GM21576 (cell line): ENCODE measurements around the gene IL18R1.

ENCODE experiments used
- ATAC-seq: cut with Tn5 transposase; IDR thresholded peaks from one replicate; pipeline ENCODE4 v1.9.1; 2021; ENCODE audit warnings: mild to moderate bottlenecking, moderate library complexity; ENCODE audit not compliant: unreplicated experiment

IL18R1 gene

DNA sequence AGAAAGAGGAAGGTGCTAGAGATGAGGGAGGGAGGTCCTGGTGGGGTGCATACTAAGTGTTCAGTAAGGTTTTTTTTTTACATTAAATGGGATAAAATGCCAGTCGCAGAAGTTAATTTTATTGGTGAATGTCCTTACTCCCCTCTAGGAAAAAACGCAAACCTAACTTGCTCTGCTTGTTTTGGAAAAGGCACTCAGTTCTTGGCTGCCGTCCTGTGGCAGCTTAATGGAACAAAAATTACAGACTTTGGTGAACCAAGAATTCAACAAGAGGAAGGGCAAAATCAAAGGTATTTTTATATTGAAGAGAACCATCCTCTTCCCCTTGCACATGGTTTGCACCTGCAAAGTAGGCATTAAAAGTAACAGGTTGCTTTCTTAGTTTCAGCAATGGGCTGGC is 12.7 kb upstream of the IL18R1 start:
- no peak for ATAC-seq

DNA sequence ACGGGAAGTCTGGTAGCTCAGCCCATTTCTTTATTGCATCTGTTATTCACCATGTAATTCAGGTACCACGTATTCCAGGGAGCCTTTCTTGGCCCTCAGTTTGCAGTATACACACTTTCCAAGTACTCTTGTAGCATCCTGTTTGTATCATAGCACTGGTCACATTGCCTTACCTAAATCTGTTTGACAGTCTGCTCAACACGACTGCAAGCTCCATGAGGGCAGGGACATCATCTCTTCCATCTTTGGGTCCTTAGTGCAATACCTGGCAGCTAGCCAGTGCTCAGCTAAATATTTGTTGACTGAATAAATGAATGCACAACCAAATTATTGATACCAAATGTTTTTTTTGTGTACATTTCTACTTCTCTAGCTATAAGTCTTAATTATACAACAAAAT is 11.2 kb upstream of the IL18R1 start:
- ATAC-seq: no peak

DNA sequence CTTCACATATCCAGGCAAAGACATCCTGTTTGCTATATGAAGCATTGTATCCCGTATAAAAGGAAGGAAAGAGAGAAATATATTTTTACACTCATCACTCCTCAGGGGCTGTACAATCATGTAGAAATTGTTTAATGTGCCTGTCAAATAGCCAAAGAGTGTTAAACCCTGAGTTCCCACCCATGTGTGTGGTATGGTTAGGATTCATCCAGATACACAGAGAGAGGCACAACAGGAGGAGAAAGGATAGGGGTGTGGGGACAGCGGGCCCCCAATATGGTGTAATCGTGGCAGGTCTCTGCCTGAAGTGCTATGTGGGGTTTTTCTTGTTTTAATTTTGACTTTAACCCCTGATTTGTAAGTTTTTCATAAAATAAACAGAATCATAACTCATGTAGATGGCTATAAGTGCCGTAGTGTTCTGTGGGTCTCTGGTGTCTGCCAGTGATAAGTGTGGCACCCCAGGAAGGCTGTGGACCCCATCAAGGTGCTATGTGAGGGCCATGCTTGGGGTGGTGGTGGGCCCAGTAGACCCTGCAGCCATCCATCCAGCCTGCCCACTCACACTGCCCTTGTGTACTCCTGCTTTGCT is 10.2 kb upstream of the IL18R1 start:
- no peak for ATAC-seq

GRCh38 chr2:102346381-102347130 is 9.0 kb upstream of the IL18R1 start:
- no peak for ATAC-seq

- ATAC-seq: no peak
Measured at GRCh38 chr2:102350137-102350793, 5.3 kb upstream of the IL18R1 start.

DNA sequence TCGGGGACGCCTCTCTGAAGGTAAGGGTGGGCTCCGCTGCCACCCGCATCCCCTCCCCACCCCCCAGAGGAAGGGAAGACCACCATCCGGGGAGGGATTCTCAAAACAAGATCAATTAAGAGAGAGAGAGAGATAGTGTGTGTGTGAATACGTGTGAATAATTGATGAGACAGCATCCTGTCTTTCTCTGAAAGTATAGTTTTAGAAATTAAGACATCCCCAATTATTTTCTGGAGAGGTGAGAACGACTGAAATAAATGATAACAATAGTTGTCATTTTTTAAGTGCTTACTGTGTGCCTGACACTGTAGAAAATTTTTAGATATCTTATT is 751 bp downstream of the IL18R1 start:
- ATAC-seq: peak; percentile 5

GRCh38 chr2:102356741-102357140 is 1.1 kb downstream of the IL18R1 start:
- ATAC-seq: no peak

- ATAC-seq: peak; percentile 34
Measured at GRCh38 chr2:102357937-102358336, 2.3 kb downstream of the IL18R1 start.

- no peak for ATAC-seq
Measured at GRCh38 chr2:102358496-102358895, 2.9 kb downstream of the IL18R1 start.

GRCh38 chr2:102359527-102359926 is 3.9 kb downstream of the IL18R1 start:
- no peak for ATAC-seq

DNA sequence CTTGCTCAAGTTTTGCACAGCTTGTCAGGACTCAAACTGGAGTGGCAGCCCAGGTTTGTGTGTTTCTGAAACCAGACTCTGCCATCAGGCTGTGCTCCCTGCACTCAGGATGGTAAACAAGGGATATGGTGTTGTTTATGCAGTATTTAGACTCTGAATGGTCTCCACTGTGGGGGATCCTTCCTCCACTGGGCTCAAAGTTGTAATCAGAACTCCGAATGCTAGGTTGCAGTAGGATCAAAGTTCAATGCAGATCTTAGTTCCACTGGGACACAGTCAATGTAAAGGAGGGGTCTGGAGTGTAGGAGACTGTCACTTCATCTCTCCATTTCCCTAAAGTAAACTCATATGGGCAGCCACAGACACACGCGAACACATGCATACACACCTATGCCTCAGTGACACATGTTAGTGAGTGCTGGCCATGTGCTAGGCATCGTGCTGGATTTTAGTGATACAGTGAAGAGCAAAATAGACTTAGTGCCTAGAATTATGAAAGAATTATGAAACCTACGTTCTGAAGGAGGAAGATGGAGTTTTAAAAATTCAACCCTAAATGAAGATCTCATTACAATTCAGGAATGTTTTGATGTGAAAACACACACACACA is 6.1 kb downstream of the IL18R1 start:
- ATAC-seq: no peak

DNA sequence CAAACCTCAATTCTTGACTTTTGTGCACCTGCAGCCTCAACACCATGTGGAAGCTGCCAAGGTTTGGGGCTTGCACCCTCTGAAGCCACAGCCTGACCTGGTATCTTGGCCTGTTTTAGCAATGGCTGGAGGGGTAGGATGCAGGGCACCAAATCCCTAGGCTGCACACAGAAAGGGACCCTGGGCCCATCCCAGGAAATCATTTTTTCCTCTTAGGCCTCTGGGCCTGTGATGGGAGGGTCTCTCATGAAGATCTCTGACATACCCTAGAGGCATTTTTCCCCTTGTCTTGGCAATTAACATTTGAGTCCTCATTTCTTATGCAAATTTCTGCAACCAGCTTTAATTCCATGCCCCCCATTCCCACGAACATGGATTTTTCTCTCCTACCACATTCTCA is 10.2 kb downstream of the IL18R1 start:
- no peak for ATAC-seq

GRCh38 chr2:102366406-102367112 is 11.0 kb downstream of the IL18R1 start:
- ATAC-seq: peak; percentile 61

DNA sequence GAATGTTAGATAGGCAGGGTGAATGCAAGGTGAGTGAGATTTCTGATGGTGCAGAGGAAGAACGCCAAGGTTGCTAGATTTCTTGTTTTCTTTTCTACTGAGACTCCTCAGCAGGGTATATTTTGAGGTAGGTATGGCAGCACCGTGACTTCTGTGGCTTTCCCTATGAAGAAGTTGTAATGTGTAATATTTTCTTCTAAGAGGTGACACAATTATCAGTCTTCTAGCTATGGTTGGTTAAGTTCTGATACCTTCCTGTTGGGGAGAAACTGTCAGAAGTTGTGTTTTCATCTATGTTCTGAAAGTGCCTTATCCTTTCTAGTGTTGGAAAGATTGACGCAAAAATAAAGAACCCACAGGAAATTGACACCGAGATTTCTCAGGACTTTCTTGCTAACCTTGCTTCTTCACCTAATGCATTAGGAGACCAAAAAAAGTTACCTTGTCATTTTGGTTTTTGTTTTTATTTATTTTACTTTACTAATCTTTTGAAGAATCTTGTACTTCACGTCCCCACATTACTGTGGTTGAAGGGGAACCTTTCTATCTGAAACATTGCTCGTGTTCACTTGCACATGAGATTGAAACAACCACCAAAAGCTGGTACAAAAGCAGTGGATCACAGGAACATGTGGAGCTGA is 11.9 kb downstream of the IL18R1 start:
- peak; percentile 58 for ATAC-seq

GRCh38 chr2:102368461-102369109 is 13.0 kb downstream of the IL18R1 start:
- ATAC-seq: no peak

GRCh38 chr2:102369866-102370265 is 14.3 kb downstream of the IL18R1 start:
- no peak for ATAC-seq

- no peak for ATAC-seq
Measured at GRCh38 chr2:102376052-102376591, 20.5 kb downstream of the IL18R1 start.

GRCh38 chr2:102383722-102384121 is 28.1 kb downstream of the IL18R1 start:
- ATAC-seq: no peak

- no peak for ATAC-seq
Measured at GRCh38 chr2:102385522-102385921, 29.9 kb downstream of the IL18R1 start.

- no peak for ATAC-seq
Measured at GRCh38 chr2:102386004-102386403, 30.4 kb downstream of the IL18R1 start.
